NCI-H1092 treated with DMSO at 0.1 percent for 48 hours (cell line): Measurements from ENCODE around the gene CEP95.
"Not testable (repeated sequence)": the region's sequence is repeated elsewhere in the genome, so short reads cannot be mapped to it uniquely, and the experiment has no call there.

Experiments used
- DNase-seq: peaks from one replicate; lab custom pipeline; 2025; lab: John Stamatoyannopoulos, UW

Gene CEP95, protein sequence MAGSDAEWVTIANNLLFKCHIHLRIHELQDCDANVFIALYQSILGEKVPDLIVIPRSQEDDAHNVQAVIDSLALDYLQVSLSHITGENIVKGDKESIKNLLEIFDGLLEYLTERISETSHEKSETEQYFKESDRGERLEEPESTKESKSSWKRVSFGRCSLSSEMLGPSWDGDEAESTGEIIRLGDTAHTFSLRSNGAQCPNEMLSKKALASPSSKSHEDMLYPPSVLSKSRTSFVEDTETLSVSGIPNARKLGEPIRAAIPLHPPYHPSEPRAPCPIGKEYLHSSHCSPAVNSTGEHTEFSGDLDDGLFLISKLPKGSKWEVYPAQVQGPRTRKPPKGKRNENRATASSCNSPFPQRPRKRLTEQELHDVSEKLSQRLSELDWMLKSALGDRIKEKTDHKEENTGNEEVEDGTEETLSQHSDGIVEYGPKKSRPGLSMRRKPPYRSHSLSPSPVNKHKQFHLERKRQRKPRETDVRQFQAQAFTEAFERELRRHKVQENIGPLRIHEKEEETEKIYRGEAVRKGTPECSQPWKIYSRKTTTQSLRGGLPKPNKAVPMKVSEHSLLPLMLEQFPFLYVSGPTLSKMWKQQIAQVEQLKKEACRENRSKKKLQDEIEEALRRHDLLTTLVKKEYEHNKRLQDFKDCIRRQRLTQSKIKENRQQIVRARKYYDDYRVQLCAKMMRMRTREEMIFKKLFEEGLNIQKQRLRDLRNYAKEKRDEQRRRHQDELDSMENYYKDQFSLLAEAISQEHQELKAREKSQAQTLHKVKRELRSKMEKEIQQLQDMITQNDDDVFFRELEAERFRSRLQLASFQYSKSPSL

DNA sequence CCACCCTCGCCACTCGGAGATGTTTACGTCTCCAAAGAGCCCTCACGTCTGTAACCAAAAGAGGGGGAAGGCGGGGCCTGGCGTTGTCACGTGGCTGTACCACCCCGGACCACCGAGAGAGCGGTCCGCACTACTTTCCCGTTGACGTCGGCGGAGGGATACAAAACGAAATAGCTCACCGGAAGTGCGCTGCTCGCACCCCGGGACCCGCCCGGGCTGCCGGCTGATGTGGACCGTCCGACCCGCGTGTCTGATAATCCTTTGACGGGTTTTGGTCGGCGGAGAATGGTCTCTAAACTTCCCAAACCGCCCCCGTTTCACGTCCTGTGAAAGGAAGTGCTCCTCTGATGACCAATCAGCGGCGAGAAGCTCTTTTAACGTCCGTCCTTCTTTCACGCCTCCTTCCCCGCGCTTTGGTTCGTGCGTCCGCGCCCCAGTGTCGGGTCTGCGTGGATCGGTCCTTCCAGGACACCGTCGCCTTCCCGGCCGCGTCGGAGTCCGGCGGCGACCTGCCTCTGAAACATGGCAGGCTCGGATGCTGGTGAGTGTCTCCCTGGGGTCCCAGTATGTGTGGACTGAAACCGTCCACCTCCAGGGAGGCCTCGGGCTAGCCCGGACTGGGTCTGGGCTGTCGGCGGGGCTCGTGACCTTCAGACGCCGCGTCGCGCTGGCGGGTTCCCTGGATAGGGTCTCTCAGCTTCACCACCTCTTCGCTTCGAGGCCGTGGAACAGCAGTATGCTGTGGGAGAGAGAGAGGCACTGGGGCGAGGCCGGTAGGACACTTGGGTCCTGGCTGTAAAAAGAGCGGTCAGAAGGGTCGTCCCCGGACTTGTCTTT, at the start of gene CEP95:
Gene CEP95 (plus strand): TSS at position 402 of the 837 bp plus-strand sequence. CDS start 121 bp downstream, at position 523.
- peak; percentile 98 for DNase-seq

DNA sequence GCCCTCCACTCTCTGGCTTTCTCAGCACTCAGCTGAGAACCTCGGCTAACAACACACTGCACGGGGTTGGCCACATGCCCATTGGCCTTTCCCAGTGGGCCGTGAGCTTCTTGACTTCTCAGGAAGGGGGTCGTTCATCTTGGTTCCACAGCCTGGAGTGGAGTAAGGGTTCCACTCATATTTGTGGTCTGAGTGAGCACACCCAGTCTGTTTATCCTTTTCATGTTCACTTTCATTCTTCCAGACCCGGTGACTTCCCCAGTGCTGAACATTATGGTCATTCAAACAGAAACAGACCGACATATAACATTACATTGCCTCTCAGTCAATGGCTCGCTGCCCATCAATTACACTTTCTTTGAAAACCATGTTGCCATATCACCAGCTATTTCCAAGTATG, 49.6 kb upstream of the CEP95 start:
- no peak for DNase-seq

DNA sequence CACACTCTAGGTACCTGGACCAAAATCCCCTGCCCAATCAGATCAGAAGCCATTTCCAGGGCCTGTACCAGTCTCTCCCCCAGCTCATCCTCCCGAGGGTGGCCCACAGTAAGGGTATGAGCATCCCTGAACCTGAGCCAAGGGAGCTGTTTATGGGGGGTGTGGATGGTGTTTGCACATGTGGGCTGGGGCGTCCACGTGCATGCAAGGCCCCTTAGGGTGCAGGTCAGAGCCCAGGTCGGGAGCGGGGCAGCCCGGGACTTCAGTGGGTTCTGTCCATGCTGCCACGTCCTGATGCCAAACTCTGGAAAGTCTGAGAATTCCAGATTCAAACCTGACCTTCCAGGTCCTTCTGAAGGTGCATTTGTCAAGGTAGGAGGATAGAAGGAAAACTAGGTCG, 48.0 kb upstream of the CEP95 start:
- DNase-seq, result no peak

DNA sequence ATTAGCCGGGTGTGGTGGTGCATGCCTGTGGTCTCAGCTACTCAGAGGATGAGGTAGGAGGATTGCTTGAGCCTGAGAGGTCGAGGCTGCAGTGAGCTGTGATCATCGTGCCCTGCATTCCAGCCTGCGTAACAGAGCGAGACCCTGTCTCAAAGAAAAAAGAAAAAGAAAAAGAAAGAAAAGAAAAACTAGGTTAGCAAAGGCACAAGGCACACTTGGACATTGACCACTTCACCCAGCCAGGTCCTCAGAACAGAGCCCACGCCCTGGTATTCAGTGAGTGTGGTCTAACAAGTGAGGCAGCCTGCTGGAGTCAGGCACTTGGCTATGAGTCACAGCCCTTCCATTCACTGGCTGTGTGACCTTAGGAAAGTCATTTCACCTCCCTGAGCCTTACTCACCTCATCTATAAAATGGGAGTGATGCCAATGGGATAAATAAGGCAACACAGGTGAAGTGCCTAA, 47.5 kb upstream of the CEP95 start:
- DNase-seq, result no peak

DNA sequence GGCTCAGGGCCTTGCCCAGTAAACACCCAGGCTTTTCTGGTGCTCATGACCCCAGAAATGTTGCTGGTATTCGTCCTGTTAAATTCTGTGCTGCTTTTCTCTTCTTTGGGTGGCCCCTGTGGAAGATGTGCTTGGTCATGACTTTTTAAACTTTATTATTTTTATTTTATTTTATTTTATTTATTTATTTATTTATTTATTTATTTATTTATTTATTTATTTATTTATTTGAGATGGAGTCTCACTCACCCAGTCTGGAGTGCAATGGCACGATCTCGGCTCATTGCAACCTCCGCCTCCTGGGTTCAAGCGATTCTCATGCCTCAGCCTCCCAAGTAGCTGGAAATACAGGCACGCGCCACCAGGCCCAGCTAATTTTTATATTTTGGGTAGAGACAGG, 47.0 kb upstream of the CEP95 start:
- DNase-seq, result not testable (repeated sequence)

DNA sequence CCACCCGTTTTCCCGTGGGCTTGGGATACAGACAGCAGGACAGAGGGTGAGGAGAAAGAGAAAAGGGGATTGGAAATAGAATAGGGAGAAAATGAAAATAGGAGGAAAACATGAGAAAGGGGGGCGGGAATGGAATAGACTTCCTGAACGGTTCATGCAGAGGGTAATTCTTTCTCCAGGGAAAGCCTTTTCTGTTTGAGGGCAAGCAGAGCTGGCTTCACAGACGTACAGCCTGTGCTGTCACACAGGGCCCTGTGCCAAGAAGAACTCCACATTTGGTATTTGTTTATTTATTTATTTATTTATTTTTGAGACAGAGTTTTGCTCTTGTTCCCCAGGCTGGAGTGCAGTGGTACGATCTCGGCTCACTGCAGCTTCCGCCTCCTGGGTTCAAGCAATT, 45.8 kb upstream of the CEP95 start:
- no peak for DNase-seq

DNA sequence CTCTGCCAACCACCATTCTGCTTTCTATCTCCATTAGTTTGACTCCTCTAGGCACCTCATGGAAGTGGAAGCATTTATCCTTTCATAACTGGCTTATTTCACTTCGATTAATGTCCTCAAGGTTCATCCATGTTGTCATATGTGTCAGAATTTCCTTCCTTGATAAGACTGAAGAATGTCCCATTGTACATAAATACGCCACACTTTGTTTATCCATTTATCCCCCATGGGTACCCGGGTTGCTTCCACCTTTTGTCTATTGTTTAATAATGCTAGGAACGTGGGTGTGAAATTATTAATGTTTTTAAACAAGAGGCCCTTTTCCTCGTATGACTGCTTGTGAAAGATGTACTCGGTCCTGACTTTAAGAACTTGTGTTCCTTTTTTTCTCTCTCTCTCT, 45.0 kb upstream of the CEP95 start:
- DNase-seq, result no peak

DNA sequence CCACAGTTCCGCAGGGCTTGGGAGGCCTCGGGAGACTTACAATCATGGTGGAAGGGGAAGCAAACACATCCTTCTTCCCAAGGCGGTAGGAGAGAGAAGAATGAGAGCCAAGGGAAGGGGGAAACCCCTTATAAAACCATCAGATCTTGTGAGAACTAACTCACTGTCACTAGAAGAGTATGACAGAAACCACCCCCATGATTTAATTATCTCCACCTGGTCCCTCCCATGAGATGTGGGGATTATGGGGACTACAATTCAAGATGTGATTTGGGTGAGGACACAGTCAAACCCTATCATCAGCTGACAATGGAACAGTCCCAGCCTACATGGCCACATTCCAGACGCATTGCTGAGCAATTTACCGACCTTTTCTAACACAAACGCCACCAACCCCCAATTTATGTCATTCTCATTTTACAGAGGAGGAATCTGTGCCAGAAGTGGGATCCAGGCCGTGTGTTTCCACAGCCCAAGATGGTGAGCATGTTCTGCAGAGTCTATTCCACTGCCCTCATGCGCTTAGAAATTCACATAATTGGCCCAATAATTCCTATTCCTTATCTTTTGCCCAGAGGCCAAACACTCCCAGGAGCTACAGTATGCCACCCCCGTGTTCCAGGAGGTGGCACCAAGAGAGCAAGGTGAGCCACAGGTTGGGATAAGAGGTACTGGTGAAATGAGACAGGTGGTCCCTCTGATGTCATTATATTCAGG, 40.6 kb upstream of the CEP95 start:
- DNase-seq, result no peak

DNA sequence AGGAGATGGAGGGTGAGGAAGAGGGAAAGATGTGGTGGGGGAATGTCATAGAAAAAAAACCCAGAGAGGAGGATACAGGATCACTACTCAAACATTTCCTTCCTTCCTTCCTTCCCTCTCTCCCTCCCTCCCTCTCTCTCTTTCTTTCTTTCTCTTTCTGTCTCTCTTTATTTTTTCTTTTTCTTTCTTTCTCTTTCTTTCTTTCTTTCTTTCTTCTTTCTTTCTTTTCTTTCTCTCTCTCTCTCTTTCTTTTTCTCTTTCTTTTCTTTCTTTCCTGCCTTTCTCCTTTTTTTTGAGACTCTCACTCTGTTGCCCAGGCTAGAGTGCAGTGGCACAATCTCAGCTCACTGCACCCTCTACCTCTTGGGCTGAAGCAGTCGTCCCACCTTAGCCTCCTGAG, 39.9 kb upstream of the CEP95 start:
- DNase-seq, result not testable (repeated sequence)

DNA sequence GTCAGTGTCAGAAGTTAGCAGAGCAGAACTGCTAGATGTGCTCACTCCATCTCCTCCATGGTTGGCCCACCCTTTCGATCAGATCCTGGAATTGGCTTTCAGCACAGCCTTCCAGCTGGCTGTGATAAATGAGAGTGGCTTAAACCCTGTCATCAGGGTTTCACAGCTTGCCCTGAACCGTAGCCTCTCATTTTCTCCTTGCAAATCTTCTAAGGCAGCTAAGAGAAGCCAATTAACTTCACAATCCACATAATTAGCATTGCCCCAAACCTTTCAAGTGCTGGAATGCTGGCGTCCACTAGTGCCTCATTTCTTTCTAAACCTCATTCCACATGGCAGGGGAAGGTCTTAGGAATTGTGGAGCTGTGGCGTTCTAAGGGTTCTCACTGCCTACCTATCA, 36.2 kb upstream of the CEP95 start:
- DNase-seq, result no peak

DNA sequence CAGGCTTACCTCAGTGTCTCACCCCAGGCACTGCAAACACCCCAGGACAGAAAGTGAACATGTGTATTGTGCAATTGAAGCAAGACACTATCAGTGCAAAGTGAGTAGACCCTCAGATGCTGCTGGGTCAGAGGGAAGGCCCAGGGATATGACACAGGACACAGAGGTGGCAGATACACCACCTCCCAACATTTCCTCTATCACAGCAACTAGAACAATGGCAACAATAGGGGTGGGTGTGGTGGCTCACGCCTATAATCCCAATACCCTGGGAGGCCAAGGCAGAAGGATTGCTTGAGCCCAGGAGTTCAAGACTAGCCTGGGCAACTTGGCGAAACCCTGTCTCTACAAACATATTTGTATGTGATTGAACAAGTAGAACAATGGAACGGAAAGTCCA, 35.3 kb upstream of the CEP95 start:
- no peak for DNase-seq

DNA sequence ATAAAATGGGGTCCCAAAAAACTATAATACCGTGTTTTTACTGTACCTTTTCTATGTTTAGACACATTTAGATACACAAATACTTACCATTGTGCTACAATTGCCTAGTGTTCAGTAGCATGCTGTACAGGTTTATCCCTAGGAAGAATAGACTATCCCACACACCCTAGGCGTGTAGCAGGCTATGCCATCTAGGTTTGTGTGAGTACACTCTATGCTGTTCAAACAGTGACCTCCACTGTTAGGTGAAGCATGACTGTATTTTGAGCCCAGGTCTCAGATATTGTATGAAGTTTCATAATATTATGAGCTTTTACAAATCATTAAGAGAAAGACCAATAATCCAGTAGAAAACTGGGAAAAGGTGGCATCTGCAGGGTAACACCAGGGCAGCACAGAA, 34.2 kb upstream of the CEP95 start:
- DNase-seq, result no peak

DNA sequence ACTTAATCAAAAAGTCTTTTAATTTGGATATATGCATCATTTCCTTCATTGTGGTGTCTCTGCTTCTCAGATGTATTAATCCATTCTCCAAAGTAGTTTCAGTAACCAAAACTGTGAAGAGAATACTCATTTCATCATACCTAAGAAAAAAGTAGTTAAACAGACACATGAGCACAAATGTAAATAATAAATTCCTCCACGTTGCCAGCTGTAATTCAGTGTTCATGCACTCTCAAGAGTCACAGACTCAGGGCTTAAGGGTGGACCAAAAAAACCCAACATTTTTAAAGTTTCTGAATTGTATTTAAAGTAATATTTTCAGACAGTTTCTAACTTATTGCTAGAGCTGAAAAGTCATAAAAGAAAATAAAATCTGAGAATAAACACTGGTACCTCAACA, 28.9 kb upstream of the CEP95 start:
- DNase-seq, result no peak

DNA sequence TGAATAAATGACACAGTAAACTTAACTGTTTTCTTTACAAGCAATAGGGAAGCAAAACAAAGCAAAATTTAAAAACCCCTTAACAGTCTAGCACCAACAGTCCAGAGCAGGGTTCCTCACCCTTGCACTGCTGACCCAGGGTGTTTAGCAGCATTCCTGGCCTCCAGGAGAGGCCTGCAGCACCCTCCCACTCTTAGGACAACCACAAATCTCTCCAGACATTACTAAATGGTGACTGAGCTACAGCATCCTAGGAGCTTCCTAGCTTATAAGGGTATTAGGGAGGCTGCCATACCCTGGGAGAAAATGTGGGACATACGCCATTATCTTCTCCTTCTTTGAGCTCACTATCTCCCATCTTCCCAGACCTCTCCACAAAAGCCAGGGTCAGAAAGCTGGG, 25.8 kb upstream of the CEP95 start:
- no peak for DNase-seq

DNA sequence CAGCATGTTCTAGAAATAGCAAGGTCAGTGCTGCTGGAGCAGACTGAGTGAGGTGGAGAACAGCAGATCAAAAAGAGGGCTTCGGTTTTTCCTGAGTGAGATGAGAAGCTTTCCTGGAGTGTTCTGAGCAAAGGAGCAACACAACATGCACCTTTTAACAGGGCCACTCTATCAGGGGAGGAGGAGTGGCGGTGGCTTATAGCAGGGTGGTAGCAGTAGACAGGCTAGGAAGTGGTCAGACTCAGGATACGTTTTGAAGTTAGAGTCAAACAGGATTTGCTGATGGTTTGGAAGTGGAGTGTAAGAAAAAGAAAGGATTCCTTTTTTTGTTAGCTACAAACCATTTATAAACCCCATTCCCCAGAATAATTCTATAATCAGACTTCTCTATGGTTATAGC, 22.4 kb upstream of the CEP95 start:
- DNase-seq, result no peak

DNA sequence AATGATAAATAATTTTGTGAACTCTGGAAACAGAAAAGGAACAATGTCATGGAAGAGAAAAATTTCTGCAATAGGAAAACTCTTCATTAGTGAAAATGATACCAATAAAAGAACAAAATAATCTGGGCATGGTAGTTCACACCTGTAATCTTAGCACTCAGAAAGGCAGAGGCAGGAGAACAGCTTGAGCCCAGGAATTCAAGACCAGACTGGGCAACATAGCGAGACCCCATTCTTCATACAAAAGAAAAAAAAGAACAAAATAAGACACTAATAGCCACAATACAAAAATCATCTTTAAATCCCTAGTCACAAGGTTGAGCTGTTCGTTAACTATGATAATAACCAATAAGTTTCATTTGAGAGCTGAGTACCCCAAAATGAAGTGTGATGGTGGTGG, 18.5 kb upstream of the CEP95 start:
- DNase-seq, result no peak

DNA sequence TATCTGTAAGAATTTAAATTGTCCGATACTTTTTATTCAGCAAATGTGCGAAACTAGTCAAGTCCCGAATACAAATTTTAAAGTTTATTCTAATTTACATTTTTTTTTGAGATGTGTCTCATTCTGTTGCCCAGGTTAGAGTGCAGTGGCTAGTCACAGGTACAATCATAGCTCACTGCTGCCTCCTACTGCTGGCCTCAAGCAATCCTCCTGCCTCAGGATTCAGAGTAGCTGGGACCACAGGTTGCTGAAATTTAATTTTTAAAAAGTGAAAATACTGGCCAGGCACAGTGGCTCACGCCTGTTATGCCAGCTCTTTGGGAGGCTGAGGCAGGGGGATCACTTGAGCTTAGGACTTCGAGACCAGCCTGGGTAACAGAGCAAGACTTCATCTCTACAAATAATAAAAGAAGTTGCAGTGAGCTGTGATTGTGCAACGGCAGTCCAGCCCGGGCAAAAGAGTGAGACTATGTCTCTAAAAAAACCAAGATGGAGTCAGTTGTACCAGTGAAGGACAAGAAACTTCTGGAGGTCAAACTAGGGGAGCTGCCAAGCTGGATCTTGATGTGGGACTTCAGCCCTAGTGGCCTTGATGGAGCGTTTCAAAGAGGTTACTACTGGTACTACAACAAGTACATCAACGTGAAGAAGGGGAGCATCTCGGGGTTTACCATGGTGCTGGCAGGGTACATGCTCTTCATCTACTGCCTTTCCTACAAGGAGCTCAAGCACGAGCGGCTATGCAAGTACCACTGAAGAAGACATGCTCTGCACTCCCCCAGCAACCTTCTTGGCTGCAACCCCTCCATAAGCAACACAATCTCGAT, 15.5 kb upstream of the CEP95 start:
- no peak for DNase-seq

DNA sequence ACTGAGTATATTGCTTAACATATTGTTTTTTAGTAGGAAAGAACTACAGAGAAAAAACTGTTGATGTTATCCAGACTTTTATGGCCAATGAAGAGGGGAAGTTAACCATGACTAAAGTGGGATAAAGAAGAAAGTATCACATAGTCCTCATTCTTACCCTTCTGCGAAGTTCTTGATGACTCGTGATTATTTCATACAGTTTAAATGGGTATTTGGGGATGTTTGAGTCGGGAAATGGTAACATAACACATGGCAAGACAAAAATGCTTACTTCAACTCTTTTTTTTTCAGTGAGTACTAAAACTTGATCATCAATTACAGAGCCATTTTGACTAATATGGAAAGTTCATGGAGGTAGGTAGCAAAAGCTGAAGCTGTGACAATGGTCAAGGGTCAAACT, 14.8 kb upstream of the CEP95 start:
- DNase-seq, result no peak

DNA sequence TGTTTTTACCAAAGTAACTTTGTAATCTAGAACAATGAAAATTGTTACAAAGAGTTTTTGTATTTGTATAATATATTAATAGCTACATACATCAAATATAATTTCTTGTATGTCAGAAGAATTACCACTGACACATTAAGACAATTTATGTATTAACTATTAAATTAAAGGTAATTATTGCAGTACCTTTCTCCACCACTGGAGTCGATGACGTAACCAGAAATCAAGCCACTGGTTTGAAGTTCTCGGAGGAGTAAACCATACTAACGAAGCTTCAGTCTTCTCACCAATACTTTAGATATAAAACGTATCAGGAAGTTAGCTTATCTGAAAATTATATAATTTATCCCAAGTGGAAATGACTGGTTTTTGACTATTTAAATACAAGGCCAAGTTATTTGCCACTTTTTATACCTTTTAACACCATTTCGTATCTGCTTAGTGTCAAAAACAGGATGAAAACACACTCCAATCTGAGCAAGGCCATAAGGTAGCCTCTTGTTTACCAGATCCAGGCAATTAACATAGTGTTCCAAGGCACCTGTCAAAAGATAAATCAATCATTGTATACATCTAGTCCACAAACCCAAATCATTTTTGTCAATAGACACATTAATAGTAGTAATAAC, 14.2 kb upstream of the CEP95 start:
- no peak for DNase-seq

DNA sequence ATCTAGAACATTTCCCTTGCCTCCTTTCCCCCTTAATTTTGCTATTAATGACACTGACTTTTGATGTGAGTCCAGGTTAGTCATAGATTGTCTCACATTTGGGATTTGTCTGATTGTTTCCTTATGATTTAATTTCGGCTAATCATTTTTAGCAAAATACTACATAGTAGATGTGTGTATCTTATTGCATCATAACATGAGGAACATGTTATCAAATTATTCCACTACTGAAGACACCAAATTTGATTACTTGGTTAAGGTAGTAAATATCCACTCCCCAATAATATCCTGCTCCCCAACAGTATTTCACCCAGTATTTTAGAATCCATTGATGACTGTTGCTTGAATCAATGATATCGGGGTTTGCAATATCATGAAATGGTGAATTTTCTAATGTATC, 12.7 kb upstream of the CEP95 start:
- no peak for DNase-seq
